RPMI7951 (cell line): ENCODE data around the gene PCDHGA1. TPM values are rescaled to one million over a fixed set of nuclear protein-coding genes. Genes with fewer than 3 reads are reported as not detected.

Source experiments
- DNase-seq: peaks from one replicate; pipeline ENCODE4 v3.0.0-alpha.2; 2012; ENCODE audit warnings: low read depth
- total RNA-seq: library from RNA; depleted of rRNA; stranded (reverse); fragments of >200 nt; shearing (Covaris generic); gene quantifications from 2 replicates; pipeline ENCODE4 v1.2.3, GENCODE V29; 2014

The PCDHGA1 gene
- total RNA-seq, 1 experiment from 2014 or later: 3.7 TPM

- peak; percentile 45 for DNase-seq
These were observed 182.8 kb downstream of the PCDHGA1 start for GRCh38 chr5:141512911-141513626.

GRCh38 chr5:141513627-141514329 is 183.5 kb downstream of the PCDHGA1 start:
- DNase-seq: peak; percentile 99

- no peak for DNase-seq
These were observed 184.2 kb downstream of the PCDHGA1 start for GRCh38 chr5:141514330-141515133.

GRCh38 chr5:141515141-141515540 is 184.8 kb downstream of the PCDHGA1 start:
- no peak for DNase-seq

GRCh38 chr5:141515946-141516671 is 185.8 kb downstream of the PCDHGA1 start:
- DNase-seq: peak; percentile 65

GRCh38 chr5:141516672-141517025 is 186.3 kb downstream of the PCDHGA1 start:
- peak; percentile 81 for DNase-seq

- DNase-seq: no peak
These were observed 187.0 kb downstream of the PCDHGA1 start for GRCh38 chr5:141517312-141517711.

GRCh38 chr5:141517880-141518617 is 187.7 kb downstream of the PCDHGA1 start:
- DNase-seq: peak; percentile 87

GRCh38 chr5:141518618-141519015 is 188.3 kb downstream of the PCDHGA1 start:
- peak; percentile 47 for DNase-seq

GRCh38 chr5:141519605-141520565 is 189.6 kb downstream of the PCDHGA1 start:
- DNase-seq: peak; percentile 41

GRCh38 chr5:141521244-141521781 is 191.0 kb downstream of the PCDHGA1 start:
- DNase-seq: peak; percentile 100

GRCh38 chr5:141522301-141522700 is 192.0 kb downstream of the PCDHGA1 start:
- no peak for DNase-seq

GRCh38 chr5:141523991-141524390 is 193.7 kb downstream of the PCDHGA1 start:
- no peak for DNase-seq

- DNase-seq: peak; percentile 96
These were observed 194.6 kb downstream of the PCDHGA1 start for GRCh38 chr5:141524604-141525597.

GRCh38 chr5:141525653-141526052 is 195.3 kb downstream of the PCDHGA1 start:
- no peak for DNase-seq

GRCh38 chr5:141527426-141527825 is 197.1 kb downstream of the PCDHGA1 start:
- no peak for DNase-seq

- no peak for DNase-seq
These were observed 198.1 kb downstream of the PCDHGA1 start for GRCh38 chr5:141528291-141528984.

- DNase-seq: peak; percentile 79
These were observed 198.7 kb downstream of the PCDHGA1 start for GRCh38 chr5:141529002-141529401.
